Activated naive CD4-positive, alpha-beta T cell treated with anti-CD3 and anti-CD28 coated beads, Interleukin-2, amount 10 ng/mL, durations not matched to agents 7 days and 5 days (primary cell): Measurements from ENCODE around the gene PGAM1.

Experiments
- CTCF ChIA-PET: fragments of 350-600 bp; sonication (Branson Sonifier 250); formaldehyde crosslinking; loops from one replicate; lab custom pipeline; 2021; ENCODE audit warnings: antibody characterized with exemption; lab: Charles Lee
- DNase-seq: peaks from one replicate; pipeline ENCODE4 v3.0.0-alpha.2; 2020
- H3K27ac Mint-ChIP-seq: one replicate; pipeline ENCODE4 v1.8.0; 2021; ENCODE audit warnings: mild to moderate bottlenecking, moderate library complexity, mixed read lengths
- H3K27me3 Mint-ChIP-seq: one replicate; pipeline ENCODE4 v1.8.0; 2021; ENCODE audit warnings: mild to moderate bottlenecking, mixed read lengths
- H3K36me3 Mint-ChIP-seq: one replicate; pipeline ENCODE4 v1.8.0; 2021; ENCODE audit warnings: mixed read lengths
- H3K4me1 Mint-ChIP-seq: one replicate; pipeline ENCODE4 v1.8.0; 2021; ENCODE audit warnings: mixed read lengths
- H3K4me3 Mint-ChIP-seq: one replicate; pipeline ENCODE4 v1.8.0; 2021; ENCODE audit warnings: mild to moderate bottlenecking, moderate library complexity, mixed read lengths
- H3K9me3 Mint-ChIP-seq: one replicate; pipeline ENCODE4 v1.8.0; 2021; ENCODE audit warnings: mixed read lengths

Gene PGAM1

DNA sequence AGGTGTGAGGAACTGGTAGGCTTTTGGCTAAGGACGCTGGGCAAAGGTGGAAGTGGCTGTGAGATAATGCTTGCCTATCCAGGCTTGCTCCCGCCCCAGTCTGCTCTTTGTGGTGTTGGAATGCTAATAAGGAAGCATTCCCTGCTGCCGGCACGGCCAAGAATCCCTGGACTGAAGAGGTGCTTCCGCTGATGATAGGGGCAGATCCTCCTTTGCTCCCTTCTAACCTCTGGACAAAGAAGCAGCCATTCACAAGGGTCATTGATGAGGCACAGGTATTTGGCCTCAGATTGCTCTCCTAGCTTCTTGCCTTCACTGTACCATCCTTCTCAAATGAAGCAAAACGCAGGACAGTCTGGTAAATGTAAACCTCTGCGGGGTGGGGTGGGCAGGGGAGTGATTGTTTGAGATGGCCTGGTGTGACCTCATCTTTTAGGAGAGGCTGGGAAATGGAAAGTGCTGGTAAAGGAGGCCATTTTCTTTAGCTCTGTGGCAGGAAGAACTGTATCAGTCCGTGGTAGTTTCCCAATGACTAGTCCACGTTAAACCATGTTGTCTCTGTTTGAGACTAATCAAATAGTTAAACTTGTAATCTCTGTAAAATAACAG lies 1.7 kb downstream of the PGAM1 start:
- no peak for DNase-seq
- peaks cover 49% of the 10 kb centered on the region for H3K4me1 Mint-ChIP-seq
- H3K9me3 Mint-ChIP-seq, result no peaks in the 10 kb centered on the region
- CTCF ChIA-PET, result interaction anchor here (1.0 to 3.7 kb wide), 8 partner anchors 9 to 36 kb away, joined by 3 to 24 read pairs (median 4); partner anchors contain the start of gene RRP12
- peak overlapping the region; percentile 94 for H3K27ac Mint-ChIP-seq
- H3K27me3 Mint-ChIP-seq, result peaks cover 3% of the 10 kb centered on the region
- peaks cover 53% of the 10 kb centered on the region for H3K36me3 Mint-ChIP-seq
- peak overlapping the region; percentile 88 for H3K4me3 Mint-ChIP-seq

DNA sequence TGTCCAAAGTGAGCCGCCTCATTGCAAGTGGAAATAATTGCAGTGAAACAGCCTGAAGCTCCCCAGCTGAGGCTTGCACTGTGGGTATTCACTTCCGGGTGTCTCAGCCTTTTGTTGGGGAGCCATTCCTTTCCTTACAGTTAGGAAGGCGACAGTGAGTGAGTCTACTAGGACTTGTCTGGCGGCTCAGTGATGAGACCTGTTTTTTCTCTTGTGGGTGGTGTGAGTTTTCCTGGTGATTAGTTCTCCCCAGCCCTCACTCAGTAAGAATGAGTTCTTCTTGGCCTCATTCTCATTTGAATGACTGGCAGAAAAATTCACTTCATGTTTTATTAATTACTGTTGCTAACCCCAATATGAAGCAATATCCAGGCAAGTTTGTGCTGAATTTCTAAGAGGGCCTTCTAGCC lies 2.6 kb downstream of the PGAM1 start:
- peak; percentile 46 for DNase-seq
- Mint-ChIP-seq H3K9me3 (no peaks in the 10 kb centered on the region), H3K4me1 (peaks cover 40% of the 10 kb centered on the region), H3K36me3 (peaks cover 55% of the 10 kb centered on the region), H3K27ac (peak overlapping the region; percentile 78), H3K27me3 (peaks cover 3% of the 10 kb centered on the region), H3K4me3 (peak overlapping the region; percentile 80)
- CTCF ChIA-PET, result interaction anchor here (0.6 to 3.7 kb wide), 6 partner anchors 8 to 195 kb away, joined by 3 to 24 read pairs (median 5); no protein-coding TSS in a partner anchor

DNA sequence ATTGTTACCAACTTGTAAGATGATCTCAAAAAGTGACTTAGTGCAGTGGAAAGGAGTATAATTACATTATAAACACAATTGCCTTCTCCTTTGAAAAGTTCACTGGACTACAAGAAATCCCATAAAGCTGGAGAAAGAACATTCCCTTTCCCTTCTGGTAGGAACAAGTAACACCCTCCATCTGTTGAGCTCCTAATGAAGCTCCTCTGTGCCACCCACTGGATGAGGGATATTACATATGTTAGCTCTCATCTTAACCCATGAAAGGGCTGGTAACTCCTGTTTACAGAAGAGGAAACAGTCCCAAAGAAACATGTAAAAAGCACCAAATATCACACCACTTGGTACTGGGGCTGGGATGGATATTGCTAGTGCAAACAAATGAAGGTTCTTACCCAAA lies 8.1 kb downstream of the PGAM1 start:
- Mint-ChIP-seq H3K4me3 (no peak overlapping the region), H3K36me3 (peaks cover 56% of the 10 kb centered on the region), H3K27ac (no peak overlapping the region), H3K4me1 (peaks cover 13% of the 10 kb centered on the region), H3K27me3 (no peaks in the 10 kb centered on the region), H3K9me3 (no peaks in the 10 kb centered on the region)
- CTCF ChIA-PET, result interaction anchor here (0.9 to 2.9 kb wide), 2 partner anchors 15 to 26 kb away, joined by 4 to 19 read pairs; no protein-coding TSS in a partner anchor
- no peak for DNase-seq

DNA sequence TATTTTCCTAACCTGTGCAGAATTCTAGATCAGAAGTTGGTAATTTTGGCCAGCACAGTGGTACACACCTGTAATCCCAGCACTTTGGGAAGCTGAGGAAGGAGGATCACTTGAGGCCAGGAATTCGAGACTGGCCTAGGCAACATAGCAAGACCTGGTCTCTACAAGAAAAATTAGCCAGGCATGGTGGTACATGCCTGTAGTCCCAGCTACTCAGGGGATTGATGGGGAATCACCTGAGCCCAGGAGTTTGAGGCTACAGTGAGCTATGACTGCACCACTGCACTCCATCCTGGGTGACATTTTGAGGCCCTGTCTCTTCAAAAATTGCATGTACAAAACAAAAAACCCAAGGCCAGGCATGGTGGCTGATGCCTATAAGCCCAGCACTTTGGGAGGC lies 8.6 kb downstream of the PGAM1 start:
- H3K4me3 Mint-ChIP-seq, result no peak overlapping the region
- DNase-seq, result no peak
- H3K27me3 Mint-ChIP-seq, result no peaks in the 10 kb centered on the region
- H3K27ac Mint-ChIP-seq, result no peak overlapping the region
- peaks cover 55% of the 10 kb centered on the region for H3K36me3 Mint-ChIP-seq
- H3K9me3 Mint-ChIP-seq, result no peaks in the 10 kb centered on the region
- CTCF ChIA-PET, result interaction anchor here (2.9 kb wide), 1 partner anchor 27 kb away, joined by 19 read pairs; no protein-coding TSS in a partner anchor
- H3K4me1 Mint-ChIP-seq, result peaks cover 8% of the 10 kb centered on the region

DNA sequence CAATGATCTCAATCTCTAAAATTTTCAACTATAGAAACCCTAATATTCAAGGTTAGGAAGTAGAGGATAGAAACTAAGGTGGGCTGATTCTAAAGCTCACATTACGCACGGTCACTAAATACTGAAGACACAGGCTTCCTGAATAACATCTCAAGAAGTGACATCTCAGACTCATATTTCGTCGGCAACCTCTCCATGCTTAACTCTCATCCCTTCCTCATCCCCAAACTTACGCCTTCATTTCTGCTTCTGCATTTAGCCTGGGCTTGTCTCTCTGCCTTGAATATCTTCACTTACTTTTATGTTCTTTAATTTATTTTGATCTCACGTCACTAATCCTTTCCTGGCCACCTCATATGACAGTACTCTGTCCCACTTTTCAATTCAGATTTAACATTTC lies 9.2 kb downstream of the PGAM1 start:
- Mint-ChIP-seq H3K4me1 (peaks cover 4% of the 10 kb centered on the region), H3K36me3 (peaks cover 53% of the 10 kb centered on the region), H3K9me3 (no peaks in the 10 kb centered on the region), H3K4me3 (no peak overlapping the region), H3K27ac (no peak overlapping the region), H3K27me3 (no peaks in the 10 kb centered on the region)
- no peak for DNase-seq
- CTCF ChIA-PET, result interaction anchor here (2.9 kb wide), 1 partner anchor 27 kb away, joined by 19 read pairs; no protein-coding TSS in a partner anchor

DNA sequence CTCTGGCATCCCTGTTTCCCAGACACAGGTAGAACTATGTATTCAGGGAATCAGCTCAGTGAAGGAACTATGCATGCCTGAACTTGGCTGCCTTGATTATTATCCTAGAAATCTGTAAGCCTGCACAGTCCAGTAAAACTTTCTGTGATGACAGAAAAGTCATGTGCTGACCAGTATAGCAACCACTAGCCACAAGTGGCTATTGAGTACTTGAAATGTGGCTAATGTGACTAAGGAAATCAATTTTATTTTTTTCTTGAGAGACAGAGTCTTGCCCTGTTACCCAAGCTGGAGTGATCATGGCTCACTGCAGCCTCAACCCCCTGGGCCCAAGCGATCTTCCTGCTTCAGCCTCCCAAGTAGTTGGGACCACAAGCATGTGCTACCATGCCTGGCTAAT lies 16.3 kb downstream of the PGAM1 start:
- H3K36me3 Mint-ChIP-seq, result peaks cover 30% of the 10 kb centered on the region
- H3K27ac Mint-ChIP-seq, result no peak overlapping the region
- CTCF ChIA-PET, result interaction anchor here (0.9 to 5.1 kb wide), 3 partner anchors 14 to 34 kb away, joined by 3 to 27 read pairs (median 9); no protein-coding TSS in a partner anchor
- no peak for DNase-seq
- H3K4me1 Mint-ChIP-seq, result peaks cover 37% of the 10 kb centered on the region
- H3K4me3 Mint-ChIP-seq, result no peak overlapping the region
- H3K27me3 Mint-ChIP-seq, result no peaks in the 10 kb centered on the region
- no peaks in the 10 kb centered on the region for H3K9me3 Mint-ChIP-seq

DNA sequence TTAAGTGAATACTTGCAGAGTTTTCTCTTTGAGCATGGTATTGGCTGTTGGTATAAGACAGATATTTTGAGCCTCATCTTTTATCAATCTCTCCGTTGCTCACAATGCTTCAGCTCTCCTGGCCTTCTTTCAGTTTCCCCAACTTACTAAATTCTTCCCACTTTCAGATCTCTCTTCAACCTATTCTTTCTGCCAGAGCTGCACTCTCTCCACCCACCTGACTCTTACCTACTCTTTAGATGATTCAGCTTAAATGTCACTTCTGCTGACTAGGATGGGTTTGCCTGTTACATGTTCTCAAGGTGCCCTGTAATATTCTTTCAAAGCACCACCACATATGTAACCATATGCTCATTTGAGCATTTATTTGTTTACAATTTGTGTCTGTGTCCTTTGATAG lies 18.2 kb downstream of the PGAM1 start:
- Mint-ChIP-seq H3K27me3 (no peaks in the 10 kb centered on the region), H3K36me3 (peaks cover 24% of the 10 kb centered on the region), H3K9me3 (no peaks in the 10 kb centered on the region), H3K27ac (no peak overlapping the region), H3K4me3 (peak overlapping the region; percentile 88), H3K4me1 (peaks cover 52% of the 10 kb centered on the region)
- no peak for DNase-seq
- CTCF ChIA-PET, result interaction anchor here (0.6 to 5.1 kb wide), 6 partner anchors 9 to 243 kb away, joined by 3 to 27 read pairs (median 3); partner anchors contain the start of genes AVPI1 and RRP12

DNA sequence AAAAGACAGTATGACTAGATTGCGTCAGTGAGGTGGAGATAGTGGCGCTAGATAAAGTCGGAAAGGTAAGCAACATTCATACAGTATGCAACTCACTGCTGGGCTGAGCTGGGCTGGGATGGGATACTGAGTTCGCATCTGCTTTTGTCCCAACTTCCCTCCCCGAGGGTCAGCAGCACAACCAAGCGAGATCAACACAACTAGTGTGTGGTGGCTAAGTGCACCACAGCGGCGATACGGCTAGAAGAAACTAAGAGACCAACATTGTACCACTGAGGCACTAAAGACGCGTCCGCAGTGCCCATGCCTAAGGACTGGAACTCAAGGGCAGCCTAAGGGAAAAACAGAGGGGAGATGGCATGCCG lies 19.3 kb downstream of the PGAM1 start:
- H3K4me3 Mint-ChIP-seq, result peak overlapping the region; percentile 88
- H3K27ac Mint-ChIP-seq, result peak overlapping the region; percentile 90
- H3K36me3 Mint-ChIP-seq, result peaks cover 21% of the 10 kb centered on the region
- no peaks in the 10 kb centered on the region for H3K9me3 Mint-ChIP-seq
- DNase-seq, result no peak
- H3K4me1 Mint-ChIP-seq, result peaks cover 55% of the 10 kb centered on the region
- no peaks in the 10 kb centered on the region for H3K27me3 Mint-ChIP-seq
- CTCF ChIA-PET, result interaction anchor here (0.6 to 5.1 kb wide), 4 partner anchors 9 to 117 kb away, joined by 3 to 27 read pairs (median 3); no protein-coding TSS in a partner anchor

DNA sequence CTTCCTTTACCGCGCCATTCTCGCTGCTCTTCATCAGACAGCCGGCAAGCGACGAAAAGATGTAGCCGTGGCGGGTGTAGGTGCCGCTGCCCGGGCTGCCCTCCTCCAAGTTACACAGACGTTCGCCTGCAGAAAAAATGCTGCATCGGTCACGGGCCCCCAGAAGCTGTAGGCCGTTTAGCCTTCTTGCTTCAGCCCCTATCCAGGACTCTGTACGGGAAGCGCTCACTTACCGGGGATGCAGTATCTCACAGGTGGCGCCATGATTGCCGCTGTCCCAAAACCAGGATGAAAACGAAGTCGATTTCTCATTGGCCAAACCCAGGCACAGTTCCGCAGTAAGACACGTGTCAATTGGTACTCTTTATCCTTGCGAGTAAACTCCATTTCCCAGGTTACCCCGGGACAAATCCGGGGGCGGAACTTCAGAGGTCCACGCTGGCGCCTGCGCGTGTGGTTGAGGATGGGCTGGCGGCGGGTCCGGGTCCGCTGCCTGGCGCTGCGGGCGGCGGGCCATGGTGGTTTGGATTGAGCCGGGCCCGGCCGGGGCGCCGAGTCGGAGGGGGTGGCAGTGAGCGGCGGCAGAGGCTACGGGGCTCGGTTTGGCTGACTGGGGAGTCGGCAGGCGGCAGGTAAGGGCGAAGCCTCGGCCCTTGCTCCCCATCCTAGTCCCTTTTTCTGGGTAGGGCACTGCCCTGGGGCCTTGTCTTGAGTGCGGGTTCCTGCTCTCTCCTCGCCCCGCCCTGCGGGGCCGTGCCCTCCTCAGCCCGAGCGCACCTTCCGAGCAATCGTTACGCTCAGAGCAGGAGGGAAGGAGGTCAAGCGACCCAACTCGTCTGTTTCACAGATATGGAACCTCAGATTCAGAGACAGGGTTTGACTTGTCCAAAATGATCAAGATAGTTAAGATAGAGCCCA lies 20.0 kb downstream of the PGAM1 start, which contains the start of the genes EXOSC1 and ZDHHC16:
Gene EXOSC1 (minus strand): TSS at position 285 of the 918 bp plus-strand sequence. CDS start 21 bp downstream, at position 264.
Gene ZDHHC16 (plus strand): TSS at position 454 of the 918 bp plus-strand sequence. CDS start 5,501 bp downstream, outside the sequence.
- peak; percentile 95 for DNase-seq
- Mint-ChIP-seq H3K27ac (peak within 1 kb of the TSS; percentile 90), H3K36me3 (peaks cover 24% of the 10 kb centered on the region), H3K9me3 (no peaks in the 10 kb centered on the region), H3K27me3 (no peaks in the 10 kb centered on the region), H3K4me1 (peaks cover 60% of the 10 kb centered on the region), H3K4me3 (peak within 1 kb of the TSS; percentile 88)
- CTCF ChIA-PET, result interaction anchor here (0.6 to 5.1 kb wide), 3 partner anchors 15 to 167 kb away, joined by 3 to 27 read pairs (median 4); no protein-coding TSS in a partner anchor

DNA sequence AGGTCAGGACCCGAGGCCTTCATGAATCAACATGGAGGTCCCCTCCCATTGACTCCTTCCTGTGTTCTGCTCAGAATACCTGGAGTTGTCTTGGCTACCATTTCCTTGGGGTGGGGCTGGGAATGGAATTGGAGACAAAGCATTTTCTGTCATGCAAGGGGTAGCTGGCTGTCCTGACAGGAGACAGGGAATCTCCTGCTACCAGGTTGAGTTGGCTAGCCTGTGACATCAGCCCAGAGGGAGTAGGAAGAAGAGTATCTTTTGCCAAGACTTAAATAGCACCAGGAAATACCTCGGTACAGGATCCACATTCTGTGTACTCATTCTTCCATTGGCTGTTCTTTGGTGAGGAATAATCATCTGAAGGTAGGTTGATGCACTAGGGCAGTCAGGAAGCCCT lies 24.8 kb downstream of the PGAM1 start:
- Mint-ChIP-seq H3K4me3 (no peak overlapping the region), H3K27me3 (no peaks in the 10 kb centered on the region), H3K4me1 (peaks cover 48% of the 10 kb centered on the region), H3K36me3 (peaks cover 24% of the 10 kb centered on the region), H3K27ac (no peak overlapping the region), H3K9me3 (no peaks in the 10 kb centered on the region)
- CTCF ChIA-PET, result interaction anchor here (1.1 kb wide), 1 partner anchor 13 kb away, joined by 3 read pairs; no protein-coding TSS in a partner anchor
- no peak for DNase-seq

DNA sequence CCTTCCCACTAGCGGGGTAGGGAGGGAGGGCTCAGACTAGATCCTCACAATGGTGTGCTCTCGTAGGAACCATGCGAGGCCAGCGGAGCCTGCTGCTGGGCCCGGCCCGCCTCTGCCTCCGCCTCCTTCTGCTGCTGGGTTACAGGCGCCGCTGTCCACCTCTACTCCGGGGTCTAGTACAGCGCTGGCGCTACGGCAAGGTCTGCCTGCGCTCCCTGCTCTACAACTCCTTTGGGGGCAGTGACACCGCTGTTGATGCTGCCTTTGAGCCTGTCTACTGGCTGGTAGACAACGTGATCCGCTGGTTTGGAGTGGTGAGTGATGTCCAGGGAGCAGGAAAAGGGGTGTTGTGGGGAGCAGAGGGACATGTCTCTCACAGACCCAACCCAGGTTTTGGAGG lies 25.6 kb downstream of the PGAM1 start:
- Mint-ChIP-seq H3K4me1 (peaks cover 42% of the 10 kb centered on the region), H3K27me3 (no peaks in the 10 kb centered on the region), H3K36me3 (peaks cover 29% of the 10 kb centered on the region), H3K9me3 (no peaks in the 10 kb centered on the region), H3K27ac (no peak overlapping the region), H3K4me3 (no peak overlapping the region)
- DNase-seq, result no peak
- CTCF ChIA-PET, result interaction anchor here (1.6 kb wide), 1 partner anchor 10 kb away, joined by 4 read pairs; no protein-coding TSS in a partner anchor

DNA sequence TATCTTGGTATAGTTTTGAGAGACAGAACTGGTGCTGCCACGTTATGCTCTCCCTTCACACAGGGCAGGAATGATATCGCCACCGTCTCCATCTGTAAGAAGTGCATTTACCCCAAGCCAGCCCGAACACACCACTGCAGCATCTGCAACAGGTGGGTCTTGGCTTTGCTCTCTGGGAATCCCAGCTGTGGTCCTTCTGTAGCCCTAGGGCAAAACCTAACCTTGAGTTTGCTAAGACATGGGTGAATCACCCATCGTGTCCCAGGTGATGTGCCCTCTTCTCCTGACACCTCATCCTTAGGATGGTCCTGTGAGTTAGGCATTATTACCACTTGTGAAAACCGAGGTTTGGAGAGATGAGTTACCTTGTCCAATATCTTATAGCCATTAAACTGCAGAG lies 26.4 kb downstream of the PGAM1 start:
- DNase-seq, result no peak
- H3K27ac Mint-ChIP-seq, result no peak overlapping the region
- no peaks in the 10 kb centered on the region for H3K27me3 Mint-ChIP-seq
- no peaks in the 10 kb centered on the region for H3K9me3 Mint-ChIP-seq
- H3K4me1 Mint-ChIP-seq, result peaks cover 34% of the 10 kb centered on the region
- peaks cover 36% of the 10 kb centered on the region for H3K36me3 Mint-ChIP-seq
- H3K4me3 Mint-ChIP-seq, result no peak overlapping the region
- CTCF ChIA-PET, result interaction anchor here (1.6 kb wide), 2 partner anchors 8 to 9 kb away, joined by 4 to 5 read pairs; no protein-coding TSS in a partner anchor

DNA sequence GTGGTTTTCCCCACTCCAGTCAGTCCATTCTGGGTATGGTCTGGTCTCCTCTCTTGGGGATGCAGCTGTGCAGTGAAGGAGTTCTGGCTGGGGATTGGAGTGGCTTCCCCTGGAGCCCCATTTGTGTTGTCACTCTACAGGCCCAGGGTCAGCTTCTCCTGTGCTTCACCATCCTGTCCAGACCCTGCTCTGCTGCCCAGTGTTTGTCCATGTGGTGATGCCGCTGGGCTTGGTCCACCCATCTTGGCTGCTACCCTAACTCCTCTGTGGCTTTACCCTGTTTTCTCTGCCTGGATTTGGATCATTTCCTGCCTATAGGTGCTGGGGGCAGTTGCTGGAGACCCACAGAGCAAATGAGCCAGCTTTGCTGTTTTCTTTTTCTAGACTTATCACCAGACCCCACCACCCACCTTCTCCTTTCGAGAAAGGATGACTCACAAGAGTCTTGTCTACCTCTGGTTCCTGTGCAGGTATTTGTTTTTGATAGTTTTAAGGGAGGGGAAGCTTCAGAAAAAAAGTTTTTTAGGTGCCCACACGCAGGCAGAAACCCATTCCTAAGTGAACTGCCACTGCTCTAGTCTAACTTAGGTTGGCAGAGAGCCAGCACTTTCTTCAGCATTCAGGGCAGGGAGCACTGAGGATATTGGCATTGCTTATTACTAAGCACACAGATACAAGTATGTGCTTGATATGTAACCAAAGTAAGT lies 28.5 kb downstream of the PGAM1 start:
- Mint-ChIP-seq H3K27ac (peak overlapping the region; percentile 35), H3K36me3 (peaks cover 49% of the 10 kb centered on the region), H3K9me3 (no peaks in the 10 kb centered on the region), H3K4me1 (peaks cover 20% of the 10 kb centered on the region), H3K4me3 (no peak overlapping the region), H3K27me3 (no peaks in the 10 kb centered on the region)
- CTCF ChIA-PET, result interaction anchor here (1.5 kb wide), 1 partner anchor 10 kb away, joined by 4 read pairs; no protein-coding TSS in a partner anchor
- no peak for DNase-seq
